Ascending aorta (tissue), 2 donors: ENCODE measurements around the gene AP1S1. TPM values are rescaled to one million over a fixed set of nuclear protein-coding genes. Genes with fewer than 3 reads are reported as not detected.

Source experiments
- DNase-seq, 2 donors: peaks; one replicate each; pipeline ENCODE4 v3.0.0-alpha.2; 2019; ENCODE audit warnings: low spot score in 2 of 2
- H3K27ac ChIP-seq, 2 donors: fragments of 200-600 bp; sonication (generic); one replicate each; pipeline ENCODE4 v1.5.1; 2016 to 2017; ENCODE audit warnings: mild to moderate bottlenecking in 1 of 2
- H3K27me3 ChIP-seq: fragments of 200-600 bp; sonication (generic); one replicate; pipeline ENCODE4 v1.5.1; 2017
- H3K36me3 ChIP-seq, 2 donors: fragments of 200-600 bp; sonication (generic); one replicate each; pipeline ENCODE4 v1.5.1; 2016
- H3K4me1 ChIP-seq, 2 donors: fragments of 200-600 bp; sonication (generic); one replicate each; pipeline ENCODE4 v1.5.1; 2016 to 2017; ENCODE audit warnings: mild to moderate bottlenecking in 1 of 2
- H3K4me3 ChIP-seq, 2 donors: fragments of 200-600 bp; sonication (generic); one replicate each; pipeline ENCODE4 v1.5.1; 2016 to 2017; ENCODE audit warnings: mild to moderate bottlenecking in 1 of 2
- H3K9me3 ChIP-seq, 2 donors: fragments of 200-600 bp; sonication (generic); one replicate each; pipeline ENCODE4 v1.5.1; 2016
- intact Hi-C: fragments of 100-400 bp; cut with DNase I; formaldehyde crosslinking; loops from one replicate; pipeline ENCODE4 v1.15.1; 2023
- total RNA-seq: library from RNA; depleted of rRNA; stranded (reverse); fragments of >200 nt; gene quantifications from one replicate; pipeline ENCODE4 v1.1.0, GENCODE V29; 2016
- TF ChIP-seq, protein P1 (sequence below), 3 experiments: fragments of 200-600 bp in 2 of 3; fragments of 450-650 bp in 1 of 3; sonication (generic) in 2 of 3; IDR thresholded peaks; one replicate each; pipeline ENCODE4 v1.5.1; 2016 to 2019; ENCODE audit warnings: antibody characterized with exemption in 3 of 3, mild to moderate bottlenecking in 1 of 3, moderate library complexity in 1 of 3

Gene AP1S1
- total RNA-seq, 1 donor from 2014 or later: 77.4 TPM

DNA sequence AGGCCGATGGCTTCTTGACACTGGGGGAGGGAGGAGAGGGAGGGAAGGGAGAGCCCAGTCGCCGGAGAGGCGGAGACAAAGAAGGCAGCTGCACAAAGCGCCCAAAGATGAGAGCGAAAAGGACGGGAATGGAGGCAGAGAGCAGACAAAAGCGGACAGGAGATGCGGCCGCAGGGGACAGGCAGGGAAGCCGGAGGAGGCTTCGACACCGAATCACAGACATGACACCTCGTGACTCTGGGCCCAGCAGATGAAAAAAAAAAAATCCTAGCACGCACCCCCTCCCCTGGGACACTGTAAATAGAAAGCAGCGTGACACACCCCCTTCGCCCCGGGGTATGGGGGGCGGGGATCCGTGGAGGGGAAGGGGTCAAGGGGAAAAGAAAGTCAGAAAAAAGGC lies 24.8 kb downstream of the AP1S1 start:
- DNase-seq: no peak
- peaks cover 0 to 6% of the 10 kb centered on the region in 2 donors for H3K4me1 ChIP-seq
- TF ChIP-seq, protein P1, sequence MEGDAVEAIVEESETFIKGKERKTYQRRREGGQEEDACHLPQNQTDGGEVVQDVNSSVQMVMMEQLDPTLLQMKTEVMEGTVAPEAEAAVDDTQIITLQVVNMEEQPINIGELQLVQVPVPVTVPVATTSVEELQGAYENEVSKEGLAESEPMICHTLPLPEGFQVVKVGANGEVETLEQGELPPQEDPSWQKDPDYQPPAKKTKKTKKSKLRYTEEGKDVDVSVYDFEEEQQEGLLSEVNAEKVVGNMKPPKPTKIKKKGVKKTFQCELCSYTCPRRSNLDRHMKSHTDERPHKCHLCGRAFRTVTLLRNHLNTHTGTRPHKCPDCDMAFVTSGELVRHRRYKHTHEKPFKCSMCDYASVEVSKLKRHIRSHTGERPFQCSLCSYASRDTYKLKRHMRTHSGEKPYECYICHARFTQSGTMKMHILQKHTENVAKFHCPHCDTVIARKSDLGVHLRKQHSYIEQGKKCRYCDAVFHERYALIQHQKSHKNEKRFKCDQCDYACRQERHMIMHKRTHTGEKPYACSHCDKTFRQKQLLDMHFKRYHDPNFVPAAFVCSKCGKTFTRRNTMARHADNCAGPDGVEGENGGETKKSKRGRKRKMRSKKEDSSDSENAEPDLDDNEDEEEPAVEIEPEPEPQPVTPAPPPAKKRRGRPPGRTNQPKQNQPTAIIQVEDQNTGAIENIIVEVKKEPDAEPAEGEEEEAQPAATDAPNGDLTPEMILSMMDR (IDR thresholded peaks at IDR 0.05): no peak
- no peaks in the 10 kb centered on the region for H3K9me3 ChIP-seq
- no peaks in the 10 kb centered on the region for H3K36me3 ChIP-seq
- no peak overlapping the region for H3K4me3 ChIP-seq
- no peak overlapping the region for H3K27ac ChIP-seq
- H3K27me3 ChIP-seq: peaks cover 17% of the 10 kb centered on the region
- intact Hi-C loops: no loop called here

DNA sequence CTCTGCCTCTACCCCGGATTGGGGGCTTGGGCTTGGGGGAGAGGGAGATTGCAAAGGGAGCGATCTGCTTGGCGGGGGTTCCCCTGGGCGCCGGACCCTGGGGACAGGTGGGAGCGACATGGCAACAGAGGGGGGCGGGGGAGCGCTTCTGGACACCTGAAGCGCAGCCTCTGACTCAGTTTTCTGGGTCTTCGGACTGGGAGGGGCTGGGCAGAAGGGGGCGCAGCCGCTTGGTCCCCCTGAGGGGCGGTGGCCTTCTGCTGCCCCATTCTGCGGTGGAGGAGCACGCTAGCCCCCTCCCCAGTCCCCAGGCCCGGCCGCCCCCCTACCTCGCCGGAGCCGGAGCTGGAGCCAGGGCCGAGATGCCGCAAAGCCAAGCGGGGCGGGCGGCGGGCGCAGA lies 25.4 kb downstream of the AP1S1 start:
- intact Hi-C loops: no loop called here
- Histone ChIP-seq H3K4me3 (no peak overlapping the region), H3K4me1 (peaks cover 0 to 2% of the 10 kb centered on the region in 2 donors), H3K27ac (no peak overlapping the region), H3K36me3 (no peaks in the 10 kb centered on the region), H3K9me3 (no peaks in the 10 kb centered on the region), H3K27me3 (peaks cover 14% of the 10 kb centered on the region)
- TF ChIP-seq, protein P1 (IDR thresholded peaks at IDR 0.05): no peak
- DNase-seq: no peak

DNA sequence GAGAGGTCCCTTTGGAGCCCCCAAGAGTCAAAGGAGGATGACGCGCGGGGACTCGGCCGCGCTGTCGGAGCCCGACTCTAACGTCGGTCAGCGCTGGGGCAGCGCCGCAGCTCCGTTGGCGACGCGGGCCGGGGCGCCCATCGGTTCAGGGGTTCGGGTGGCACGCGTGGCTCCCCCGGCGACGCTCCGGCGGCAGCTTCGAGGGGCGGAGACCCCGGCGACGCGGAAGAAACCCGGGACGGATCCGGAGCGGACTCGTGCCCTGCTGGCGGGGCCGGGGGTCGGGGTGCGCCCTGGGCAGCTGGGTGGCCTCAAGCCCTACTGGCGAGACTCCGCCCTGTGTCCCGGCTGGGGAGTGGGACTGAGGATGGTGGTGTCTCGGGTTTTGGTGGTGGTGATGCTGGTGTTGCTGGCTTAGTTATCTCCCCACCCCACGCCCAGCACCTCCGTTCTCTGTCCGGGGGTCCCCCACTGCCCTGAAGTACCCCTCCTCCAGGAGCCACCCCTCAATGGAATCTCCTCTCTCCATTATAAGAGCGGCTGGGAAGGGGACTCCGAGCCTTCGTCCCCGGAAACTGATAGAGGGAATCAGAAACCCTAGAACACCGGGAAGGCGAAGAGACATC lies 26.0 kb downstream of the AP1S1 start, which contains the start of gene NAT16:
TSS of gene NAT16 (minus strand) at position 164 of the 626 bp plus-strand sequence. CDS start 5,486 bp downstream, outside the sequence.
- Histone ChIP-seq H3K4me3 (no peak within 1 kb of the TSS), H3K36me3 (no peaks in the 10 kb centered on the region), H3K27me3 (peaks cover 14% of the 10 kb centered on the region), H3K9me3 (no peaks in the 10 kb centered on the region), H3K4me1 (peaks cover 0 to 2% of the 10 kb centered on the region in 2 donors), H3K27ac (no peak within 1 kb of the TSS)
- intact Hi-C loops: no loop called here
- TF ChIP-seq, protein P1 (IDR thresholded peaks at IDR 0.05): no peak
- DNase-seq: no peak

DNA sequence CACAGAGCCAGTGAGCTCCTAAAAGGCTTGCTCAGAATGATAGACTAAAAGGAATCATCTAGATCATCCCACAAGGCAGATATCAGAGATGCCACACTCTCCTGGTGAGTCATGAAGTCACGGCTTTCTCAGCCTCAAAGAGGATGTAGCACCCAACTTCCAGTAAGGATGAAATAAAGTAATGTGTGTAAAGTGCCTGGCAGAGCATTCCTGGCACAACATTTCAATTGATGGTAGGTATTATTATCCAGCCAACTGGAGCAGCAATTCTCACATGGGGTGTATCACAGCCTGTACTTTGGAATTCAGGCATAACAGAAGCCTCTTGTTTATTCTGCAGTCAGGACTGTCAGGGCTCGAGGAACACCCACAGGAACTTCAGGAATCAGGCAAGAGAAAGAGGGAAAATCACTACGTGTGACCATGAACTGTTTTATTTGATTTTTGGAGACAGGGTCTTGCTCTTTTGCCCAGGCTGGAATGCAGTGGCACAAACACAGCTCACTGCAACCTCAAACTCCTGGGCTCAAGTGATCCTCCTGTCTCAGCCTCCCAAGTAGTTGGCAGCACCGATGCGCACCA lies 31.1 kb downstream of the AP1S1 start:
- Histone ChIP-seq H3K36me3 (no peaks in the 10 kb centered on the region), H3K4me3 (no peak overlapping the region), H3K4me1 (no peaks in the 10 kb centered on the region), H3K27me3 (peaks cover 1% of the 10 kb centered on the region), H3K27ac (no peak overlapping the region), H3K9me3 (no peaks in the 10 kb centered on the region)
- intact Hi-C loops: no loop called here
- TF ChIP-seq, protein P1 (IDR thresholded peaks at IDR 0.05): no peak
- no peak for DNase-seq

DNA sequence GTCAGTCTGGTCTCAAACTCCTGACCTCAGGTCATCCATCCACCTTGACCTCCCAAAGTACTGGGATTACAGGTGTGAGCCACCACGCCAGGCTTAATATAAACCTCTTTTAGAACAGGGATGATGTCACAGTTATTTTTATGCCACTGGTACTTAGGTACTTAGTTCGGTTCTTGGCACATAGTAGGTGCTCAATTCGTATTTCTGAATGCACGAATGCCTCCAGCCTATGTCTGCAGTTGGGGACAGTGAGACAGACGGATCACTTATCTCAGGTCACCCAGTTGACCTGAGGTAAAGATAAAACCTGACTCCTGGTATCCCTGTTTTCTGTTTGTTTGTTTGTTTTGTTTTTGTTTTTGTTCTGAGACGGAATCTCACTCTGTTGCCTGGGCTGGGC lies 31.9 kb downstream of the AP1S1 start:
- H3K27me3 ChIP-seq: no peaks in the 10 kb centered on the region
- no peak overlapping the region for H3K27ac ChIP-seq
- TF ChIP-seq, protein P1 (IDR thresholded peaks at IDR 0.05): no peak
- H3K9me3 ChIP-seq: no peaks in the 10 kb centered on the region
- DNase-seq: no peak
- no peaks in the 10 kb centered on the region for H3K36me3 ChIP-seq
- H3K4me1 ChIP-seq: no peaks in the 10 kb centered on the region
- intact Hi-C loops: no loop called here
- H3K4me3 ChIP-seq: no peak overlapping the region
